ENCODE measurements around the gene MAL.
"Not testable (repeated sequence)": the region's sequence is repeated elsewhere in the genome, so short reads cannot be mapped to it uniquely, and the experiment has no call there.

The MAL gene

DNA sequence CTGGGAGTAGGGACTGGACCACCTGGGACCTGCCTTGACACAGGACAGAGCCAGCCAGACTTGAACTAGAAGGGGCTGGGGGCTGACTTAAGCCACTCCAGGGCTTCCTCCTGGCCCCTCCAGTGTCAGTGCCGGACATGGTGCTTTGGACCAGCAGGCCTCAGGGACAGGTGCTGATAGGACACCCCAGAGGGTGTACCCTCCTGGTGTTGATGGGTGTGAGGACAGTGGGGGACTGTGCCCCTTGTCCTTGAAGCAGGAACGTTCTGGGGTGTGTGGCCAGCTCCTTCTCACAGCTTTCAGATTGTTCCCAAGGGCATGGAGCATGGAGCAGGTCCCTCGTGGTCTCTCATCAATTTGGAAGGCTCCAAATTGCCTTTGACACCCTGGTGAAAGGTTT lies 6.8 kb downstream of the MAL start:
- DNase-seq: no peak

- DNase-seq: peak in 1 of 51 donors; percentile 13
Observed at GRCh38 chr2:95032868-95033603, 7.5 kb downstream of the MAL start.

DNA sequence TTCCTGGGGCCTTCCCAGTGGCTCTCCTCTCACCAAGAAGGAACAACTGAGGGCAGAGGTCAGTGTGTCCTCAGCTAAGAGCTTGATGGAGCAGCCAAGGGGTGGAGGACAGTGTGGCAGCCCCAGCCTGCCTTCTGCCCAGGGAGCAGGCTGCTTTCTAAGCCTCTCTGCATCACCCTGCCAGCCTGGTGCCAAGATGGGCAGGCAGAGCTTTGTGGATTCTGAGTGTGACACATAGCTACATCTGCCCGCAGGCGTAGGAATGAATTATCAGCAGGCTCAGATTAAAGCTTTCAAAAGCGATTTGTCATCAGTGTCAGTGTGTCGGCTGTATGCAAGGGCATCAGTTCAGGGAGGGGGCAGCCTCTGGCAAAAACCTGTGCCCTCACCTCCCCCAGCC lies 8.7 kb downstream of the MAL start:
- peak in 4 of 51 donors; percentile 26 to 39 (median 28) for DNase-seq

GRCh38 chr2:95034818-95035217 lies 9.3 kb downstream of the MAL start:
- DNase-seq: no peak

DNA sequence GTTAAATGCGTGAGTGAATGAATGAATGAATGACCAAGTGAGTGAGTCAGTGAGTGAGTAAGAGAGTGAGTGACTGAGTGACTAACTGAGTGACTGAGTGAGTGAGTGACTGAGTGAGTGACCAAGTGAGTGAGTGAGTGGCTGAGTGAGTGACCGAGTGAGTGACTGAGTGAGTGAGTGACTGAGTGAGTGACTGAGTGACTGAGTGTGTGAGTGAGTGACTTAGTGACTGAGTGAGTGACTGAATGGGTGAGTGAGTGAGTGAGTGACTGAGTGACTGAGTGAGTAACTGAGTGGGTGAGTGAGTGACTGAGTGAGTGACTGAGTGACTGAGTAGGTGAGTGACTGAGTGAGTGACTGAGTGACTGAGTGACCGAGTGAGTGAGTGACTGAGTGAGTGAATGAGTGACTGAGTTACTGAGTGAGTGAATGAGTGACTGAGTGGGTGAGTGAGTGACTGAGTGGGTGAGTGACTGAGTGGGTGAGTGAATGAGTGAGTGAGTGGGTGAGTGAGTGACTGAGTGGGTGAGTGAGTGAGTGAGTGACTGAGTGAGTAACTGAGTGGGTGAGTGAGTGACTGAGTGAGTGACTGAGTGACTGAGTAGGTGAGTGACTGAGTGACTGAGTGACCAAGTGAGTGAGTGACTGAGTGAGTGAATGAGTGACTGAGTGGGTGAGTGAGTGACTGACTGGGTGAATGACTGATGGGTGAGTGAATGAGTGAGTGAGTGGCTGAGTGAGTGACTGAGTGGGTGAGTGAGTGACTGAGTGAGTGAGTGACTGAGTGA lies 11.3 kb downstream of the MAL start:
- no peak for DNase-seq

DNA sequence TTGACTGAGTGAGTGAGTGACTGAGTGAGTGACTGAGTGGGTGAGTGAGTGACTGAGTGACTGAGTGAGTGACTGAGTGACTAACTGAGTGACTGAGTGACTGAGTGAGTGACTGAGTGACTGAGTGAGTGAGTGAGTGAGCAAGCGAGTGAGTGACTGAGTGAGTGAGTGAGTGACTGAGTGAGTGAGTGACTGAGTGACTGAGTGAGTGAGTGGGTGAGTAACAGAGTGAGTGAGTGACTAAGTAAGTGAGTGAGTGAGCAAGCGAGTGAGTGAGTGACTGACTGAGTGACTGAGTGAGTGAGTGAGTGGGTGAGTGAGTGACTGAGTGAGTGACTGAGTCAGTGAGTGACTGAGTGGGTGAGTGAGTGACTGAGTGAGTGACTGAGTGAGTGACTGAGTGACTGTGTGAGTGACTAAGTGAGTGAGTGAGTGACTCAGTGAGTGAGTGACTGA lies 11.9 kb downstream of the MAL start:
- DNase-seq: no peak

DNA sequence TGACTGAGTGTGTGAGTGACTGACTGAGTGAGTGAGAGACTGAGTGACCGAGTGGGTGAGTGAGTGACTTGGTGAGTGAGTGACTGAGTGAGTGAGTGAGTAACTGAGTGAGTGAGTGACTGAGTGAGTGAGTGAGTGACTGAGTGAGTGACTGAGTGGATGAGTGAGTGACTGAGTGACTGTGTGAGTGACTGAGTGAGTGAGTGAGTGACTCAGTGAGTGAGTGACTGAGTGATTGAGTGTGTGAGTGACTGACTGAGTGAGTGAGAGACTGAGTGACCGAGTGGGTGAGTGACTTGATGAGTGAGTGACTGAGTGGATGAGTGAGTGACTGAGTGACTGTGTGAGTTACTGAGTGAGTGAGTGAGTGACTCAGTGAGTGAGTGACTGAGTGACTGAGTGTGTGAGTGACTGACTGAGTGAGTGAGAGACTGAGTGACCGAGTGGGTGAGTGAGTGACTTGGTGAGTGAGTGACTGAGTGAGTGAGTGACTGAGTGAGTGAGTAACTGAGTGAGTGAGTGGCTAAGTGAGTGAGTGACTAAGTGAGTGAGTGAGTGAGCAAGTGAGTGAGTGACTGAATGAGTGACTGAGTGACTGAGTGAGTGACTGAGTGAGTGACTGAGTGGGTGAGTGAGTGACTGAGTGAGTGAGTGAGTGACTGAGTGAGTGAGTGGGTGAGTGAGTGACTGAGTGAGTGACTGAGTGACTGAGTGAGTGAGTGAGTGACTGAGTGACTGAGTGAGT lies 12.5 kb downstream of the MAL start:
- not testable (repeated sequence) for DNase-seq

DNA sequence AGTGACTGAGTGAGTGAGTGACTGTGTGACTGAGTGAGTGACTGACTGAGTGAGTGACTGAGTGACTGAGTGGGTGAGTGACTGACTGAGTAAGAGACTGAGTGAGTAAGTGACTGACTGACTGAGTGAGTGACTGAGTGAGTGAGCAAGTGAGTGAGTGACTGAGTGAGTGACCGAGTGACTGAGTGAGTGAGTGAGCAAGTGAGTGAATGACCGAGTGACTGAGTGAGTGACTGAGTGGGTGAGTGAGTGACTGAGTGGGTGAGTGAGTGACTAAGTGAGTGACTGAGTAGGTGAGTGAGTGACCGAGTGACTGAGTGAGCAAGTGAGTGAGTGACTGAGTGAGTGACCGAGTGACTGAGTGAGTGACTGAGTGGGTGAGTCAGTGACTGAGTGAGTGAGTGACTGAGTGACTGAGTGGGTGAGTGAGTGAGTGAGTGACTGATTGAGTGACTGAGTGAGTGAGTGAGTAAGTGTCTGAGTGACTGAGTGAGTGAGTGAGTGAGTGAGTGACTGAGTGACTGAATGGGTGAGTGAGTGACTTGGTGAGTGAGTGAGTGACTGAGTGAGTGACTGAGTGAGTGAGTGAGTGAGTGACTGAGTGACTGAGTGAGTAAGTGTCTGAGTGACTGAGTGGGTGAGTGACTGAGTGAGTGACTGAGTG lies 13.3 kb downstream of the MAL start:
- DNase-seq: no peak

- no peak for DNase-seq
Observed at GRCh38 chr2:95039363-95039762, 13.9 kb downstream of the MAL start.

GRCh38 chr2:95039978-95040377 lies 14.5 kb downstream of the MAL start:
- no peak for DNase-seq

DNA sequence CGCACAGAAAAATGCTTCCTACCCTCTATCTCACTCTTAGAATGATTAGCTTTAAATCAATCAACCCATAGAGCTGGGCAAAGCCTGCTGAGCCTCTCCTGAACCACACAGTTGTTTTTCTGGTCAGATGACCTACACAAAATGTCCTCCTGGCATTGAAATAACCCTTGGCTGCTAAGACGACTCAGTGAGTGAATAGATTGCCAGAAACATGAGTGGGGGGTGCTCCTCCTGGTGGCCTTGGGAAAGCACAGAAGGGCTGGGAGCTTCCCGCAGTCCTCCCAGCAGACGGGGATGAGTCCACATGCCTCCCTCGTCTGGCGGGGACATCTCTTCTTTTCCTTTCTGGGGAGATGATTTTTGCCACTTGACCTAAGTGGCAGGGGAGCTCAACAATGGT lies 14.9 kb downstream of the MAL start:
- peak in 2 of 51 donors; percentile 24 to 26 for DNase-seq

DNA sequence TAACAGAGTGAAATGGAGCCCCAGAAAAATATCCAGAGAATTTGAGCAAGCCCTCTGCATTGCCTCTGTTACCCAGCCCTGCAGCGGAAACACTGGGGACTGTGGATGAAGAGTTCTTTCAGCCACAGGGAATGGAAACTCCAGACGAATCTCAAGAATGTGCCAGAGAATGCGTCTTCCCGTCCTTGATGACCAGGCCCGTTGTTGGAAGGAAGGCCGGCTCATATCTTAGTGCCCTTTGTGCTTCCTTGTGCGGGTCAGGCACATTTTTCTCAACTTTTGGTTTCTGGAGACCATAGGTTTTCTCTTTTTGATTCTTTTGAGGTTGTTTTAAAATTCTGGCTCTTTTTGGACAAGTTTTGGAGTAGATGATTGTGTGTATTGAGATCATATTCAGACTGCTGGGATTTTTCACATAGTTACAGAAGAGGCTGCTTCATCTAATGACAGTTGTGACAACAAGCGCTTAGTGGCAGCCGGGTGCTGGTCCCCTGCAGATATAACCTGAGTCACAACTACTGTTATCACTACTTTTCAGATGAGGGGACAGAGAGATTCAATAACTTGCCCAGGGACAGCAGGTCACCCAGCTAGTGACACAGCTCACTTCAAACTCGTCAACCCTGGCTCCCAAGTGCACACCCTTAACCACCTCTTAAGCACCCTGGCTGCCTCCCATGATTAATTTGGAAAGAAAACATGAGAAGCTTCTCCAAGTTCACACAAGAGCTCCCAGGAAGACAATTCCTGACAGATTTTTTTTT lies 15.7 kb downstream of the MAL start:
- DNase-seq: no peak

- DNase-seq: no peak
Observed at GRCh38 chr2:95041824-95042442, 16.4 kb downstream of the MAL start.

DNA sequence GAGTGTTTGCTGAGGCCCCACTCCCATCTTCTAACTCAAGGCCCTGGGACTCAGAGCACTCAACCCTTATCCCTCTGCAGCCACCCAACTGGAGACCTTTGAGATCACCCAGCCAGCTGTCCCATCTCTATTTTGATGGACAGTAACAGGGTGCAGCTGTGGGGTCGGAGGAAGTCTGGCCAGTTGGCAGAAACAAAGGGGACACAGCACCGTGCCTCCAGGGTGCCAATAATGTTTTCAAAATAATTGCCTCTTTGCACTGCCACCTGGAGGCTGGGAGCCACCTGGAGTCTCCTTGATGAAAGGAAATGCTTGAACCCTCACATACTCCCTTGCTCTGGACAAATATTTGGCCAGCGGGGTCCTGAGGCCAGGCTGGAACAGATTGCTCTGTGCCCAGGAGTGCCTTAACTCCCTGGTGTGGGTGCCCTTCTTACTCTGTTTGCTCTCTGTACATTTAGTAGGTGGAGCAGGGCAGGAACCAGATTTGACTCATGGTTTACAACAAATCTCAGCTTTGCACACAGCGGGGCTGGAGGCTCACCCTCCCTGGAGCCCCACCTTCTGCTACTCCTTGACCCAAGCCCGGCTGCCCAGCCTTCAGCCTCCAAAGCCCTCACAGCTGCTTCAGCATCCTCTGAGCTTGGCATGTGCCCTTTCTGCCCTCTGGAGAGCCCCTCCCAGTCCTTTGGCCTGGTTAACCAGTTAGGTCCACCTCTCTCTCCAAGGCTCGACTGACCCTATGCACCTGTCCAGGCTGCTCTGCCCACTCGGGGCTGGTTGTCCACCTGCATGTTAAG lies 17.2 kb downstream of the MAL start:
- peak in 1 of 51 donors; percentile 57 for DNase-seq

DNA sequence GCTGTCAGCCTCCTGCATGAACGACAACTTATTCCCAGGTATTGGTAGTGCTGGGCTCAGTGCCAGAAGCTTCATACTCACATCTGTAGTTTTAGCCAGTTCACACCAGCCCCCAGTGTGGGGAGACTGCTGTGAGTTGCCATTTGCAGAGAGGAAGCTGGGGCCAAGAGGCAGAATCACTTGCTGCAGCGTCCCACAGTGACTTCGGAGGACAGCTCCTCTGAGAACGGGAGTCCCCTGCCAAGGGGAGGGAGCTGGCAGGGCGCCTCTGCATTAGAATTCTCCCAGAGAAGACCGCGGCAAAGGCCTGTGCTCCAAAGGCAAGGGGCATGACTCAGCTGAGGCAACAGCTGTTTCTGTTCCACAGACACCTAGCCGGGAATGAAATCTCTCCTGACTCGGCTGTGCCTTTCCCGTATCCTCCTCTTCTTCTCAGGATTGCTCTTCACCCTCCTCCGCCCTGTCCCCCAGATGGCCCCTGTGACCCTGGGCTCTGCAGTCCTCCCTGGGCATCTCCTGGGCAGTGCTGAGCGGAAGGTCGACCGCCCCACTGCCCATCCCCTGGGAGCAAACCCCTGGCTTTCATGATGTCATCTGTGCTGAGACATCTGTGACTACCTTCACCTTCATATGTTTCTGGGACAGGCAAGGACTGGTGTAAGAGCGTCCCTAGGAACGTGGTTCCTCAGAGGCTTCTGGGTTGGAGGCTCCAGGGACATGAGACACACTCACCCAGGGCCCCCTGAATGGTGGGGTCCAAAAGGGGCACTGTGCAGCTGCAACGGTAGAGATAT lies 18.0 kb downstream of the MAL start:
- DNase-seq: peak in 45 of 51 donors; percentile 8 to 94 (median 78)

DNA sequence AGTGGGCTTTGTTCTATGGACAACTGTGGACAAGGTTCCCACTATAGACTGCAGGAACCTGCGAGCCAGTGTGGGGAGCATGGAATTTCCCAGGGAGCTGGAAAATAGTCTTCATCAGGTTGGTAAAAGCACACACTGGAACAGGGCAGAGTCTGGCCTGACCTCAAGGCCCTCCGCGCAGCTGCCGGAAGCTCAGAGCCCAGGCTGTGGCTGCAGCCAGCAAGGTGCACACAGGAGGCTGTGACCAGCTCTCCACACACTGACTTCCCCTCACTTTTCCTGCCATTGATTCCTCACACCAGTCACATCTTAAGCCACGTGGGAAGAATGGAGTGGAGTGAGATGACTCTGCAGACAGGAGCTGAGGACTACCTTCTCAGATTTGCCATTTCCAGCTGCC lies 19.1 kb downstream of the MAL start:
- DNase-seq: no peak

DNA sequence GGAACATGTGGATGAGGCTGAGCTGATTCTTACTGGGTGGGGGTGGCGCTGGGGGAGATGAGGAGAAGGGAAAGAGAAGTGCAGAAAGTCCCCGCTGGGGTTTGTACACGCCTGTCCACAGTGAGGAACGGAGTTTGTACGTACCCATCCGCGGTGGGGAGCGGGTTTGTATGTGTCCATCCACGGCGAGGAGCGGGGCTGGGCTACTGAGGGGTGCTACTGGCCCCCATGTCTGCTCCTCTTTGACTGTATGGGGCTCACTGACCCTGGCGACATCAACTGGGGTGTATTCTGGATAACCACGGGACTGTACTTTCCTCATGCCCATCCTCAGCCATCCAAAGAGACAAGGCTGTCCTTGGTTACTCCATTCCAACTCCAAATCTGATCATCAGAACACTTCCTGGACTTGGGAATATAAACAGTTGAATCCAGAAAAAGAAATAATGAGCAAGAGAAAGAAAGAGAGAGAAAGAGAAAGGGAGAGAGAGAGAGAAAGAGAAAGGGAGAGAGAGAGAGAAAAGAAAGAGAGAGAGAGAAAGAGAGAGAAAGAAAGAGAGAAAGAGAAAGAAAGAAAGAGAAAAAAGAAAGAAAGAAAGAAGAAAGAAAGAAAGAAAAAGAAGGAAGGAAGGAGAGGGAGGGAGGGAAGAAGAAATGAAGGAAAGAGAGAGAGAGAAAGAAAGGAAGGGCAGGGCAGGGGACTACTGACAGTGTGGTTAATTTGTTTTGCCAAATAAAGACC lies 21.0 kb downstream of the MAL start:
- no peak for DNase-seq
